CD4-positive, alpha-beta T cell treated with Interferon gamma for 1 hour (primary cell): Measurements from ENCODE around the gene PLA2G2C.

Source experiments
- DNase-seq: peaks from one replicate; pipeline ENCODE4 v3.0.0-alpha.2; 2020

Gene PLA2G2C

GRCh38 chr1:20183035-20183434 lies 3.3 kb downstream of the PLA2G2C start:
- DNase-seq: no peak

- no peak for DNase-seq
Measured at GRCh38 chr1:20182415-20182814, 3.9 kb downstream of the PLA2G2C start.

- DNase-seq: no peak
Measured at GRCh38 chr1:20180844-20181207, 5.5 kb downstream of the PLA2G2C start.

DNA sequence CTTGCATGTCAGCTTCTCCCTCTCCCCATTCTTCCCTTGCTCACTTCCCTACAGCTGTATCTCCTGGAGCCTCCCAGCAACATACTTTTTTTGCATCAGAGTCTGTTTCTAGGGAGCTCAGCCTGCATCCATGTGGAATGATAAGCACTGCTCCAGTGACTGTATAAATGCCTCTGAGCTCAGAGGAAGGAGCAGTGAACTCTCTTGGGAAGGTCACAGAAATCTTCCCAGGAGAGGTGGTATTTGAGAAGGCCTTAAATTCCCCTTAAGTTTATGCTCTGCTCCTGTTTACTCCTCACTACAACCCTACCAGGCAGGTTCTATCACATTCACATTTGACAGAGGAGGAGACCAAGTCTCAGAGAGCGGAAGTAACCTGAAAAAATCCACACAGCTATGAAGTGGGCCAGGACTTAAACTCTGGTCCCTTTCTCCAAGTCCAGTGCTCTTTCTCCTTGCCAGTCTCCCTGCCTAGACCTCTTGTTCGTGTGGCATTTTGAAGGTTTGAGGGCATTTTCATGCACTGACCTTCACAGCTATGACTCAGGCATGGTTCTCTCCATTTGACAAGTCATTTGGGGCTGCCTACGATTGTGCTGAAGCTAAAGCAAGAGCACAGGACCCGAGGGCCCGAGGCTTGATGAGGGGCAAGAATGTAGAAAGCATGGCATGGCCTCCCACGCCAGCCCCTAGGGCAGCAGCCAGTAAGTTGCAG lies 6.0 kb downstream of the PLA2G2C start:
- no peak for DNase-seq

DNA sequence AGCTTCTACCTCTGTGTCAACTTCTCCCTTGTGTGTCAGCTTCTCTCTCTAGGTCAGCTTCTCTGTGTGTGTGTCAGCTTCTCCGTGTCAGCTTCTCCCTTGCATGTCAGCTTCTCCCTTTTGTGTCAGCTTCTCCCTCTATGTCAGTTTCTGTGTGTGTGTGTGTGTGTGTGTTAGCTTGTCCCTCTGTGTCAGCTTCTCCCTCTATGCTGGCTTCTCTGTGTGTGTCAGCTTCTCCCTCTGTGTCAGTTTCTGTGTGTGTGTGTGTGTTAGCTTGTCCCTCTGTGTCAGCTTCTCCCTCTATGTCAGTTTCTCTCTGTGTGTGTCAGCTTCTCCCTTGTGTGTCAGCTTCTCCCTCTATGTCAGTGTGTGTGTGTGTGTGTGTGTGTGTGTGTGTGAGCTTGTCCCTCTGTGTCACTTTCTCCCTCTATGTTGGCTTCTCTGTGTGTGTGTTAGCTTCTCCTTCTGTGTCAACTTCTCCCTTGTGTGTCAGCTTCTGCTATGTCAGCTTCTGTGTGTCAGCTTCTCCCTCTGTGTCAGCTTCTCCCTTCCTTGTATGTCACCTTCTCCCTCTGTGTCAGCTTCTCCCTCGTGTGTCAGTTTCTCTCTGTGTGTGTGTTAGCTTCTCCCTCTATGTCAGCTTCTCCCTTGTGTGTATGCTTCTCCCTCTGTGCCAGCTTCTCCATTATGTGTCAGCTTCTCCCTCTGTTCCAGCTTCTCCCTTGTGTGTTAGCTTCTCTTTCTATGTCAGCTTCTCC lies 6.8 kb downstream of the PLA2G2C start:
- no peak for DNase-seq

DNA sequence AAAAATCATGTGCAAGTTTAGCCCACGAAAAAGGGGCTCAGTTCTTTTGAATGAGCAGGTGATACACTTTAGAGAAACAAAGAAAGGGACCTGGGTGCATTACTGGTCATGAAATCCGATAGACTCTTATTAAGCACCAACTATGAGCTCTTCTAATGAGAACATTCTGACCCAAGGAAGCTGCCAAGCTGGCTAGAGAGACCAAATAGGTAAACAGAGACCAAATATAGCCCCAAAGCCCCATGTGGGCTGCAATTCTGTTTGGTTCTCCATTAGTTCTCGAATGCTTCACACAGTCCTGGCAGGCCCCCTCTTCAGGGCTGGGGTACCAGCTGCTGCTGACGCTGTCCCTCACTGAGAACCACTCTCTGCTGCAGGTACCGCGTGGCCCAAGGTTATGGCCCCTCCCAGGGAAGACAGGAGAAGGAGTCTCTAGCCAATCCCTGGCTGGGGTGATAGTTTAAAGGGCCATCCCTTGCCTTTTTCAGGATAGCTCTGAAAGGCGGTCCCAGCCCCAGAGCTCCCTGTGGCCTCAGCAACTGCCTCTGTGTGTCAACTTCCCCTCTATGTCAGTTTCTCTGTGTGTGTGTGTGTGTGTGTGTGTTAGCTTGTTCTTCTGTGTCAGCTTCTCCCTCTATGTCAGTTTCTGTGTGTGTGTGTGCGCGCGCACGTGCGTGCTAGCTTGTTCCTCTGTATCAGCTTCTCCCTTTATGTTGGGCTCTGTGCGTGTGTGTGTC lies 7.5 kb downstream of the PLA2G2C start:
- peak; percentile 23 for DNase-seq

- no peak for DNase-seq
Measured at GRCh38 chr1:20174937-20175666, 11.2 kb downstream of the PLA2G2C start.

- no peak for DNase-seq
Measured at GRCh38 chr1:20172033-20172590, 14.2 kb downstream of the PLA2G2C start.

GRCh38 chr1:20169932-20170331 lies 16.4 kb downstream of the PLA2G2C start:
- no peak for DNase-seq

DNA sequence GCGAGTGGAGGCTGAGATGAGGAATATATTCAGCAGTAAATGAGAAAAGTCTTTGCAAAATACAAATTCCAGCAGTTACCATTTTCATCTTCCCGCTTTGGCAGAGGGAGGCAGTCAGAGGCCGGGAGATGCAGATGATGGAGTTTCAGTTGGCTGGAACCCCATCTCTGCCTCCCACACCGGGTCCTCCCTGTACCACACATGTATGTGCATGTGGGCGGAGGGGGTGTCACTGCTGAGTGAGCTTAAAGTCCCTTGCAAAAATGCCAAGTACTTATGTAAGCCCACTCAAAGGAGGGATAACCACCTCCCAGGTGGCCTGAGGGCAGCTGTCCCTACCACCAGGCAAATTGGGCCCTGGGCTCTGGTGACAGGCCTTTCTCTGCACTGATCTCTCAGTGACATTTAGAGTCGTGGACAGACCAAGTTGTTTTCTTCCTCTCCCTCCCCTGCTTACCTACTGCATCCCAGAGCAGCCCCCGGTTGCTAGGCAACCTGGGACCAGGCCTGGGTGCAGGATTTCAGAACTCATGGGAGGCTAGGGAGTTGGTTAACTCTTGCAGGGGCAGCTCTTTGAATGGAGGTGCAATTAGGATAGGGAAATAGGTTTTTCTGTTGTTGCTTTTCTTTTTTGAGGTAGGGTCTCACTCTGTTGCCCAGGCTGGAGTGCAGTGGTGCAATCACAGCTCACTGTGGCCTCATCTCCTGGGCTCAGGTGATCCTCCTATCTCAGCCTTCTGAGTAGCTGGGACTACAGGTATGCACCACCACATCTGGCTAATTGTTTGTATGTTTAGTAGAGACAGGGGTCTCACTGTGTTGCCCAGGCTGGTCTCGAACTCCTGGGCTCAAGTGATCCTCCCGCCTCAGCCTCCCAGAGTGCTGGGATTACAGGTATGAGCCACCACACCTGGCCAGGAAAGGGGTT lies 17.5 kb downstream of the PLA2G2C start:
- DNase-seq: no peak

GRCh38 chr1:20167126-20167525 lies 19.2 kb downstream of the PLA2G2C start:
- no peak for DNase-seq

DNA sequence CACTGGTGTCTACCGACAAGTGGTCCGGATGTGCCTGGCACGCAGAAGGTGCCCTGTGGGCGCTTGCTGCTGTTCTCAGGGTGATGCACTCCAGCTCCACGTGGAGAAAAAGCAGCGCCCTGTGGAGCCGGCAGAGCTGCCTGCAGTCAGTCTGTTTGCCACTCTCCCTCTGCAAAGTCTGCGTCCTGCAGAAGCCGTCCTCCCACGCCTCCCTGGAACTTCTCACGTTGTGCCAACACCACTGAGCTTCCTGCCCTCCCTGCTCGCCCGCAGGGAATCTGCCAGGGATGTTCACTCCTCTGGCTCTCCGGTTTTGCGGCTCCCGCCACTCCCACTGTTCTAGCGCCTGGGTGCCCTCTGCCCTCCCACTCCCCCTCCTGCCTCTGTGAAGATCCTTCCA lies 20.3 kb downstream of the PLA2G2C start:
- DNase-seq: no peak

DNA sequence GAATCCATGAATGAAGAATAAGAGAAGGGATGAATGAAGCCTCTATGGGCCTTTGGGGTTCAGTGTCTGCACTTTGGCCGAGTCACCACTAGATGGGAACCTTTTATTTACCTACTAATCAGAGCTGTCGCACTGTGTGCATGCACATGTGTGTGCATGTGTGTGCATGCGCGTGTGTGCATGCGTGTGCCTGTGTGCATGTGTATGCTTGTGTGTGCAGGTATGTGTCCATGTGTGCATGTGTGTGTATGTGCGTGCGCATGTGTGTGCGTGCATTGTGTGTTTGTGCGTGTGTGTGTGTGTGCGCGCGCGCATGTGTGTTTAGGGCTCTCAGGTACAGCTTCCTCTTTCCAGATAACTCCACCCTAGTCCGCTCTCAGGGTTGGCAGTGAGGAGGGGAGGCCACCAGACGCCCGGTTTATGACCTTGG lies 20.8 kb downstream of the PLA2G2C start:
- DNase-seq: no peak

GRCh38 chr1:20164694-20165202 lies 21.6 kb downstream of the PLA2G2C start:
- no peak for DNase-seq

DNA sequence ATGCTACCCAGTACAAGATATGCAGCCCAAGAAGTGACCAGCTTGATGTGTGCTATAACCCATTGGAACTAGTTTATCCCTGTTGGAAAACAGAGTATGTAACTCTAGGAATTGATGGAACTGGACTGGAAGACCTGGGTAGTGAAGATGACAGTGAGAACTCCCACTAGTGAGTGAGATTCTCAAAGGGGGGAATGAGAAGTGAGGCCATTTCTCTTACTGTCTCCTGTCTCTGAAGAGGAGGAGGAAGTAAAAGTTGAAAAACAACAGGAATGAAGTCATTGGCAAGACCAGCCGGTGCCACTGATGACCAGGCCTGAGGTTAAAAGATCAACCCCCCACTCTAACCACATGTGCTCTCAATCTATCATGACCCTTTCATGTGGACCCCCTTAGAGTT lies 26.3 kb downstream of the PLA2G2C start:
- no peak for DNase-seq

DNA sequence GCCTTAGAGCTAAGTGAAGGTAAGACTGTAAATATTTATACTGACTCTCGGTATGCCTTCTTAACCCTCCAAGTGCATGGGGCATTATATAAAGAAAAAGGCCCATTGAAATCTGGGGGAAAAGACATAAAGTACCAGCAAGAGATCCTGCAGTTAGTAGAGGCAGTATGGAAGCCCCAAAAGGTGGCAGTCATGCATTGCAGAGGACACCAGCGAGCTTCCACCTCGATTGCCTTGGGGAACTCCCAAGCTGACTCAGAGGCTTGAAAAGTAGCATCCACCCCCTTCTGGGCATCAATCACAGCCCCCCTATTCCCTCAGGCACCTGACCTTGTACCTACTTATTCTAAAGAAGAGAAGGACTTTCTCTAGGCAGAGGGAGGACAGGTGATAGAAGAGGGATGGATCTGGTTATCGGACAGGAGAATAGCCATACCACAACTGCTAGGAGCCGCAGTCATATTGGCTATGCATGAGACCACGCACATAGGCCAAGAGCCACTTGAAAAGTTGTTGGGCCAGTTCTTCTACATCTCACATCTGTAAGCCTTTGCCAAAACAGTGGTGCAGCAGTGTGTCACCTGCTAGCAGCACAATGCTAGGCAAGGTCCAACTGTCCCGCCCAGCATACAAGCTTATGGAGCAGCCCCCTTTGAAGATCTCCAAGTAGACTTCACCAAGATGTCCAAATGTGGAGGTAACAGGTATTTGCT lies 27.8 kb downstream of the PLA2G2C start:
- no peak for DNase-seq

GRCh38 chr1:20154301-20154831 lies 32.0 kb downstream of the PLA2G2C start:
- DNase-seq: no peak

DNA sequence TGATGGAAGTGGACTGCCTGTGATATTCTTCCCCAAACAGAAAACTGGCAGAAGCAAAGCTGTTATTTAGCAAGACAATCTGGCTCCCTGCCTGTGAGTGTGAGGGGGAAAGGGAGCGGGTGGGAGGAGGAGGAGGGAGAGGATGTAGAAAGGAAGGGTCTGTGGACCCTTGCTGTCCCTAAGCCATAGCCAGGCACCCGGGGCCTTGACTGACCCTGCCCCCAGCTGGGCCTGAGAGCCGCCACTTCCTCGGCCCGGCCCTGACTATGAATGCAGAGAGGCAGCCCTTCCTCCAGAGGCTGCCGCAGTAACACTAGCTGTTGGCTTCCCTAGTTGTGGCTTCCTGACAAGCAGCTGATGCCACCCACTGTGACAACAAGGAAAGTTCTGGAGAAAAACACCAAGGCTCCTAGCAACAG lies 33.3 kb downstream of the PLA2G2C start:
- peak; percentile 31 for DNase-seq

DNA sequence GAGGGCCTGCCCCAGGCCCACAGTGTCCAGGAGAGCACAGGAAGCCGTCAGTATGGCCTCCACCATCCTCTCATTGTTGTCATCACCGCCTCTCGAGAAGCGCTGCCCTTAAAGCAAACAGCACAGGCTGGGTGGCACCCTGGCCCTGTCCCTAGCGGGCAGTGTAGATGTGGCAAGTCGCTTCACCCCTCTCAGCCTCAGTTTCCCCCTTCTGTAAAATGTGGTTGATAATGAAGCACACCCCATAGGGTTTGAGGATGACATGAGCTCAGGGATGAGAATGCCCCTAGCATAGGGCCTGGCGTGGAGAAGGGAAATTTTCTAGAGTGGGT lies 33.8 kb downstream of the PLA2G2C start:
- no peak for DNase-seq

DNA sequence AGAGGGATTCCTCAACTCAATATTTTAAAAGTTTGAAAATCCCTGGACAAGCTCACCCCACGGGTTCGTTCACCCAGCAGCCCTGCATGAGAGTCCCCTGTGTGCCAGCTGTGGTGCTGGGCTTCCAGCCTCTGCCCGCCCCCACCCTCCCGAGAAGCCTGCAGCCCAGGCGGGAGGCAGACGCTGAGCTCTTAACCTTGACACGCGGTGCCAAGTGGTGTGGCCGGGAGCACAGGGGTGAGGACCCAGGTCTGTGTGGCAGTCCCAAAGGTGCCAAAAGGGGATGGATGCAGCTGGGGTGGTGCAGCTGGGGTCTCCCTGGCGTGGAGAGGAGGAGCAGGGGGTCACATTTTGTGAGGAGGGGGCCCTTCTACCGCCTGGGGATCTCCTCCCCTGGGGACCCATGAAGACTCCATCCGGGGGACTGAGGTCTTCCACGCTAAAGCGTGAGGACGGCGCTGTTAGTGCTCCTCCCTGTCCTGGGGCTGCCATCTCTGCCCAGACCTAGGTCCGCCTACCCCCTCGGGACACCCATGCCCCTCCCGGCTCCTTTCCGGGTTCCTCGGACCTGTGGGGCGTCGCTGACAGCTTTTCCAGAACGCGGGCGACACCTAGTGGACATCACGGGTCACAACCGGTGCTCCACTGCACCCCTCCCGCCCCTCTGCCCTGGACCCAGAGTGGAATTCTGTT lies 34.3 kb downstream of the PLA2G2C start:
- peak; percentile 76 for DNase-seq
